Activated CD8-positive, alpha-beta memory T cell treated with anti-CD3 and anti-CD28 coated beads, Interleukin-2, amount 10 ng/mL, durations not matched to agents 7 days and 5 days (primary cell): ENCODE measurements around the gene BEGAIN. TPM values are rescaled to one million over a fixed set of nuclear protein-coding genes. Genes with fewer than 3 reads are reported as not detected.

Experiments used
- ATAC-seq: fragments of 150-1000 bp; cut with Tn5 transposase; one replicate; pipeline ENCODE4 v1.10.0; 2021; ENCODE audit warnings: moderate library complexity
- CTCF ChIA-PET: fragments of 350-600 bp; sonication (Branson Sonifier 250); formaldehyde crosslinking; loops from one replicate; lab custom pipeline; 2021; ENCODE audit warnings: antibody characterized with exemption; lab: Charles Lee
- DNase-seq: peaks from one replicate; pipeline ENCODE4 v3.0.0-alpha.2; 2020
- H3K27ac Mint-ChIP-seq: one replicate; pipeline ENCODE4 v1.8.0; 2021; ENCODE audit warnings: mild to moderate bottlenecking, mixed read lengths
- H3K27me3 Mint-ChIP-seq: one replicate; pipeline ENCODE4 v1.8.0; 2021; ENCODE audit warnings: mixed read lengths
- H3K36me3 Mint-ChIP-seq: one replicate; pipeline ENCODE4 v1.8.0; 2021; ENCODE audit warnings: mild to moderate bottlenecking, mixed read lengths
- H3K4me1 Mint-ChIP-seq: one replicate; pipeline ENCODE4 v1.8.0; 2021; ENCODE audit warnings: mixed read lengths
- H3K4me3 Mint-ChIP-seq: one replicate; pipeline ENCODE4 v1.8.0; 2021; ENCODE audit warnings: mild to moderate bottlenecking, moderate library complexity, mixed read lengths
- H3K9me3 Mint-ChIP-seq: one replicate; pipeline ENCODE4 v1.8.0; 2022; ENCODE audit warnings: low read depth, mixed read lengths
- total RNA-seq, 2 experiments: library from RNA; stranded (reverse); gene quantifications; one replicate each; pipeline ENCODE4 v1.2.3, GENCODE V29; 2021

The BEGAIN gene
- total RNA-seq, 2 experiments from 2014 or later: 1.4 to 1.8 TPM

DNA sequence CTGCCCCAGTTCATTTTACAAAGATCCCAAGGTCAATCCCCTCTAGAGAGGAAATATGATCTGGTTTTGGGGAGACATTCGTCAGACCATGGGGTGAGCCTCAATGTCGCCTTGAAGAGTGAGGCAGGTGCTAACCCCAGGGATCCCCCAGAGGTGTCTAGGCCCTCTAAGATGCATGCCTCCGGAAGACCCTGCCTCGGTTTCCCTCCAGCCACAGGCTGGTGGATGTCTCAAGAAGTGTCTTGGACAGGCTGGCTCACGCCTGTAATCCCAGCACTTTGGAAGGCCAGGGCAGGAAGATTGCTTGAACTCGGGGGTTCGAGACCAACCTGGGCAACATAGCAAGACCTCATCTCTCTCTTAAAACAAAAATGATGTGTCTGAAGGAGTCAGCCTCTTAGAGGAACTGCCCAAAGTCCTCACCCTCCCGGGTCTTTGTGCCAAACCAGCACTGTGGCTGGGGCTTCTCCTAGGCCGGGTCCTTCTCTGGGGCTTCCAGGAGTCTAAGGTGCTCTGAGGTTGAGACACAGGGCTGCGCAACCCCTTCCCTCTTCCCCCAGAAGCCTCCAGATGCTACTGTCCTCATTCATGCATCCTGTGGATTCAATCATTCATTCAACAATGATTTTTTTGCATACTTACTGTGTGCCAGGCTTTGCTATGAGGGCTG is 24.7 kb upstream of the BEGAIN start:
- Mint-ChIP-seq H3K36me3 (no peaks in the 10 kb centered on the region), H3K27me3 (peaks cover 5% of the 10 kb centered on the region), H3K27ac (no peak overlapping the region), H3K9me3 (no peaks in the 10 kb centered on the region), H3K4me1 (peaks cover under 1% of the 10 kb centered on the region), H3K4me3 (no peak overlapping the region)
- DNase-seq: no peak
- CTCF ChIA-PET: interaction anchor here (0.7 to 4.2 kb wide), 2 partner anchors 23 to 41 kb away, joined by 3 to 19 read pairs; no protein-coding TSS in a partner anchor
- no peak for ATAC-seq

GRCh38 chr14:100610511-100611217 is 23.4 kb upstream of the BEGAIN start:
- CTCF ChIA-PET: no interaction called here
- Mint-ChIP-seq H3K4me1 (no peaks in the 10 kb centered on the region), H3K4me3 (no peak overlapping the region), H3K36me3 (no peaks in the 10 kb centered on the region), H3K9me3 (no peaks in the 10 kb centered on the region), H3K27me3 (peaks cover 5% of the 10 kb centered on the region), H3K27ac (no peak overlapping the region)
- DNase-seq: no peak
- no peak for ATAC-seq

GRCh38 chr14:100609941-100610391 is 22.7 kb upstream of the BEGAIN start:
- Mint-ChIP-seq H3K27me3 (peaks cover 5% of the 10 kb centered on the region), H3K4me1 (no peaks in the 10 kb centered on the region), H3K4me3 (no peak overlapping the region), H3K27ac (no peak overlapping the region), H3K9me3 (no peaks in the 10 kb centered on the region), H3K36me3 (no peaks in the 10 kb centered on the region)
- ATAC-seq (no peak), DNase-seq (no peak)
- CTCF ChIA-PET: no interaction called here

DNA sequence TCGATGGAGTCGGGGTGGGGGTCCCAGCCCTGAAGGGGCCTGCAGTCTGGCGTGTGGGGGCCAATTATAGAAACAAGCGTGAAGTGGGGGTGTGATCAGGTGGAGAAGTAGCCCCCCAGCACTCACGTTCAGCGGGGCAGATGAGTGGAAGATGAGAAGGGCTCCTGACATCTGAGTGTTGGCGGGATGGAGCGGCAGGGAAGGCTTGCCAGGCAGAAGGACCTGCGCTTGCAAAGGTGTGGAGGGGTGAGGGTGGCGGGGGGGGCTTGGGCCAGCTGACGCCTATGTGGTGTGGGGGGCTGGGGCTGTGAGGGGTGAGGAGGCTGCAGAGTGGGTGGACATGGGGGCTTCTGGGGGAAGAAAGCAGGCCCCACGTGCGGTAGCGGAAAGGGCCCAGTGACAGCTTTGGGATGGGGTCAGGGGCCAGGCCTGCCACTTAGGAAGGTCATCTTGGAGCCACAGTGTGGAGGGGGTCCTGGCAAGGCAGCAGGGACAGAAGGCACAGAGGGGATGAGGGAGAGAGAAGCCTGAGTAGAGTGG is 22.2 kb upstream of the BEGAIN start:
- ATAC-seq (no peak), DNase-seq (no peak)
- no peaks in the 10 kb centered on the region for H3K27me3 Mint-ChIP-seq
- H3K4me3 Mint-ChIP-seq: no peak overlapping the region
- CTCF ChIA-PET: no interaction called here
- H3K4me1 Mint-ChIP-seq: no peaks in the 10 kb centered on the region
- H3K27ac Mint-ChIP-seq: no peak overlapping the region
- H3K9me3 Mint-ChIP-seq: no peaks in the 10 kb centered on the region
- no peaks in the 10 kb centered on the region for H3K36me3 Mint-ChIP-seq

DNA sequence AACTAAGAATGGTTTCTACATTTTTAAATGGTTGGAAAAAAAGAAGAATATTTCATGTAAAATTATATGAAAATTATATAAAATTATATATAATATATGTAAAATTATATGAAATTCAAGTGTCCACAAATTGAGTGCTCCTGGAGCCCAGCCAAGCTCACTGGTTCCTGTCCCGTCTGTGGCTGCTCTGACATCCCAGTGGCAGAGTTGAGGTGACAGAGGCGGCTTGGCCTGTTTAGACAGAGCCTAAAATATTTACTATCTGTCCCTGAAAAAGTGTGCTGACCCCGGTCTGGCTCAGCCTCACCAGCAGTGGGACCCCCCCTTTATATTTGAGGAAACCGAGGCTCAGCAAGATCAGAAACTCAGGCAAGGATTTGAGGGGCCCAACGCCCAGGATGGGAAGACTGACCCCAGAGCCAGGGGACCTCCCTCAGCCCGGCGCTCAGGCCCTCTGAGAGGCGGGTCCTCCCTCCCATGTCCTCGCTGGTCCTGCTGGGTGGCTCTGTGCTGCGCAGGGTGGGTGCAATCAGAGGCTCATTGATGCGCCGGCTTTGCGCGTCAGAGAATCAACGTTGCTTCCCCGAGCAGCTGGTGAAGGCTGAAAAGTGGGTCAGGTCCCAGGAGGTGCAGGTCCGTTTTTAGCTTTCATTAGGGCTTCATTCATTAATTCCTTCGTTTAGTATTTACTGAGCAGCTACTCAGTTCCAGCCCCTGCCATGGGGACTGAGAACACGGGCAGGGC is 21.5 kb upstream of the BEGAIN start:
- Mint-ChIP-seq H3K4me3 (no peak overlapping the region), H3K36me3 (no peaks in the 10 kb centered on the region), H3K27me3 (no peaks in the 10 kb centered on the region), H3K27ac (no peak overlapping the region), H3K9me3 (no peaks in the 10 kb centered on the region), H3K4me1 (no peaks in the 10 kb centered on the region)
- DNase-seq (no peak), ATAC-seq (no peak)
- CTCF ChIA-PET: interaction anchor here (0.9 to 1.3 kb wide), 2 partner anchors 37 to 44 kb away, joined by 3 read pairs; no protein-coding TSS in a partner anchor

GRCh38 chr14:100608064-100608463 is 20.8 kb upstream of the BEGAIN start:
- CTCF ChIA-PET: interaction anchor here (0.9 to 1.3 kb wide), 2 partner anchors 37 to 45 kb away, joined by 3 read pairs; no protein-coding TSS in a partner anchor
- no peak overlapping the region for H3K4me3 Mint-ChIP-seq
- no peak overlapping the region for H3K27ac Mint-ChIP-seq
- no peaks in the 10 kb centered on the region for H3K27me3 Mint-ChIP-seq
- no peaks in the 10 kb centered on the region for H3K4me1 Mint-ChIP-seq
- DNase-seq: no peak
- ATAC-seq: no peak
- no peaks in the 10 kb centered on the region for H3K36me3 Mint-ChIP-seq
- H3K9me3 Mint-ChIP-seq: no peaks in the 10 kb centered on the region

DNA sequence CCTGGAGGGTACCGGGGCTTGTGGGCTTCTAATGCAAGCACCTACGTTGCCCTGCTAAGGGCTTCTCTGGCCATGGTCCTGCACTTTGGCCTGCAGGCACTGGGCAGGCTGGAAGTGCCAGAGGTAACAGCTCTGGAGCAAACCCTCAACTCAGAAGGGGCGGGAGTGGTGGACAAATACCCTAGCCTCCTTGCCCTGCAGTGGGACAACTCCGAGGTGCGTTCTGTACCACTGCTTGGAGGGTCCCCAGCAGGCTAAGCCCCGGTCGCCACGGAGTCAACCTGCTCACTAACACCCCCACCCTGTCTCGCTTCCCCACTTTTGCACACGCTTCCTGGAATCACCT is 20.4 kb upstream of the BEGAIN start:
- peaks cover 2% of the 10 kb centered on the region for H3K9me3 Mint-ChIP-seq
- H3K4me3 Mint-ChIP-seq: no peak overlapping the region
- CTCF ChIA-PET: interaction anchor here (0.9 to 1.3 kb wide), 3 partner anchors 38 to 725 kb away, joined by 3 read pairs; no protein-coding TSS in a partner anchor
- no peaks in the 10 kb centered on the region for H3K4me1 Mint-ChIP-seq
- no peaks in the 10 kb centered on the region for H3K27me3 Mint-ChIP-seq
- DNase-seq (no peak), ATAC-seq (no peak)
- peaks cover 1% of the 10 kb centered on the region for H3K36me3 Mint-ChIP-seq
- no peak overlapping the region for H3K27ac Mint-ChIP-seq

DNA sequence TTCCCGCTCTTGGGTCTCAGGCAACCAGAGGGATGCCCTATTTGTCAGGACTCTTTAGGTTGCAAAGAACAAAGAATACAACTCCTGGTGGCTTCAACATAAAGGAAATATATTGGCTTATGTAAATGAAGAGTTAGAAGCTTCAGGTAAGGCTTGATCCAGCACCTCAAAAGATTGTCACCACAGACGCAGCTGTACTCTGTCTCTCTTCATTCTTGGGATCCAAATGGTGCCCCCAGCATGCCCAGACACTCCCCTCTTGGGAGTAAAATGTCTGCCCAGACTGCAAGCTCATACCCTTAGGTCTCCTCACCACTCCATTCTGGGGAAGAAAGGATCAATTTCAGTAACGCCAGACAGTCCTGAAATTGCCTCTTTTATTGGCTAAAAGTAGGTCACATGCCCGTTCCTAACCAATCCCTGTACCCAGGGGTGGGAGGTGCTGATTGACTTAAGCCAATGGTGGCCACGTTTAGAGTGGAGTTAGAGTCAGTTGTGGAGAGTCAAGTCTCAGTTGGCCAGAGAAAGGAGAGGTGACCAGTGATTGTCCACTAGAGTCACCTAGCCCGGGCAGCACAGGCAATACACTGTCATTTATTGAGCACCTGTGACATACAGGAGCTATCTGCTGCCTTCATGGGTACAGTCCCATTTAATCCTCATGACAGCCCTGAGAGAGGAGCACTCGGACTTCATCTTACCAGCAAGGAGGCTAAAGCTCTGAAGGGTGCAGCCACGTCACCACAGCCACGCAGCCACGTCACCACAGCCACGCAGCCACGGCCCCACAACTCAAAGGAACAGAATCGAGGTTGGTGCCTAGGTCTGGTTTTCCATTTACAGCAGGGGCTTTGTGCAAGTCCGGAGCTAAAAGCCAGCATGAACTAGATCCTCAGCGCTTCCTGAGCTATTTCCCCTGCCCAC is 19.7 kb upstream of the BEGAIN start:
- H3K27ac Mint-ChIP-seq: no peak overlapping the region
- CTCF ChIA-PET: interaction anchor here (1.0 to 1.5 kb wide), 3 partner anchors 39 to 724 kb away, joined by 3 to 5 read pairs (median 3); no protein-coding TSS in a partner anchor
- no peak for DNase-seq

DNA sequence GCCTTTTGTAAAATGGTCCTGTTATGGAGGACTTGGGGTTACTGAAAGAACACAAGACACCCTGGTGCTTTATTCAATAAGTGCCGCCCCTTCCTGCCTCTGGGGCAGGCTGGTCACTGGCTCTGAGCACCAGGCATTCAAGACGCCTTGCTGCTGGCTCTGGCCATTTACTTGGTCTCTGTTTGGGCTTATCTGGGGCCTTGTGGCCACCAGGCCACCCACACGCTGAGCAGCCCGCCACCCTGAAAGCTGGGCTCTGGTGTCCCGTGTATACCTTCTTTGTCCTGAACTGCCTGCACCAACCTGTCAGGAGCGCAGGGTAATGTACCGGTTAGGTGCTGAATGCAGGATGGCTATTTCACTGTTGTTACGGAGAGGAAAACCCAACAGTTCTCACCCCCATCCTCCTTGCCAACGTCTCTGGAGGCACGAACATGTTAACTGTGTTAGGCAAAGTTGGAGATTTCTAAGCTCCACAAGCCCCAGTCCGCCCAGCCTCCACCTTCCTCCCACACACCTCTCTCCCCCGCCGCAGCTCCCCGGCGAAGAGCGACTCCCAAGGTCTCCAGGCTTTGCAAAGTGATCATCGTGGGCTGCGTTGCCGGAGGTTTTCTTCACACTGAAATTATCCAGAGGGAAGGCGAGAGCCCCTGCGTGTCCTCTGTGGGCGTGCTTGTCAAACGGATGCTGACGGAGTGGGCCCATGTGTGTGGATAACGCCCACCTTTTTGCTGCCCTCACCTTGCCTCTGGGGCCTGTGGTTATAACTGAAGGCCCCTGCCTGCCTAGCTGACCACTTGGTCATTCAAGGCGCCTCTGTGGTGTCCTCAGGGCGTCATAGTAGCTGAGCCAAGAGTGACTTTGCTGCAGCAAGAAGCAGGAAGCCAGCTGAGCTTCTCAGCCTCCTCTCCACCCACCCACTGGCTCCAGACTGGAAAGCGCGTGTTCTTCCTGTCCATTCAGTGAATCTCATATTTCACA is 18.8 kb upstream of the BEGAIN start:
- H3K4me1 Mint-ChIP-seq: no peaks in the 10 kb centered on the region
- peaks cover 14% of the 10 kb centered on the region for H3K9me3 Mint-ChIP-seq
- no peak overlapping the region for H3K4me3 Mint-ChIP-seq
- ATAC-seq (no peak), DNase-seq (no peak)
- CTCF ChIA-PET: interaction anchor here (1.5 kb wide), 1 partner anchor 40 kb away, joined by 5 read pairs; no protein-coding TSS in a partner anchor
- H3K36me3 Mint-ChIP-seq: peaks cover 8% of the 10 kb centered on the region
- peaks cover 9% of the 10 kb centered on the region for H3K27me3 Mint-ChIP-seq
- no peak overlapping the region for H3K27ac Mint-ChIP-seq

More for the DNA sequence above, 19.7 kb upstream of the BEGAIN start:
- peaks cover 8% of the 10 kb centered on the region for H3K9me3 Mint-ChIP-seq
- H3K4me3 Mint-ChIP-seq: no peak overlapping the region
- H3K4me1 Mint-ChIP-seq: no peaks in the 10 kb centered on the region
- peaks cover 3% of the 10 kb centered on the region for H3K27me3 Mint-ChIP-seq
- ATAC-seq: no peak
- H3K36me3 Mint-ChIP-seq: peaks cover 2% of the 10 kb centered on the region

GRCh38 chr14:100605230-100605629 is 18.0 kb upstream of the BEGAIN start:
- ATAC-seq (no peak), DNase-seq (no peak)
- CTCF ChIA-PET: no interaction called here
- Mint-ChIP-seq H3K4me3 (no peak overlapping the region), H3K4me1 (no peaks in the 10 kb centered on the region), H3K27ac (no peak overlapping the region), H3K9me3 (peaks cover 14% of the 10 kb centered on the region), H3K36me3 (peaks cover 10% of the 10 kb centered on the region), H3K27me3 (peaks cover 16% of the 10 kb centered on the region)

GRCh38 chr14:100604709-100605108 is 17.5 kb upstream of the BEGAIN start:
- Mint-ChIP-seq H3K27me3 (peaks cover 21% of the 10 kb centered on the region), H3K9me3 (peaks cover 14% of the 10 kb centered on the region), H3K36me3 (peaks cover 10% of the 10 kb centered on the region), H3K4me3 (no peak overlapping the region), H3K27ac (no peak overlapping the region), H3K4me1 (no peaks in the 10 kb centered on the region)
- DNase-seq (no peak), ATAC-seq (no peak)
- CTCF ChIA-PET: no interaction called here
